Measurements from ENCODE around the gene NLGN1. TPM values are rescaled to one million over a fixed set of nuclear protein-coding genes. Genes with fewer than 3 reads are reported as not detected.

NLGN1 gene
- total RNA-seq, 1 experiment from 2014 or later = not detected

- TF ChIP-seq SP1 (IDR thresholded peaks at IDR 0.05; ENCODE audit: low read depth) (no peak), EGR1 (IDR thresholded peaks at IDR 0.05; ENCODE audit: low read depth) (no peak), SIN3A (IDR thresholded peaks at IDR 0.05; ENCODE audit: low read depth) (no peak), EZH2phosphoT487 (IDR thresholded peaks at IDR 0.05; ENCODE audit: borderline replicate concordance) (no peak), POLR2A (IDR thresholded peaks at IDR 0.05; ENCODE audit: borderline replicate concordance, extremely low read depth, insufficient read depth, insufficient read length) (no peak), MAX (IDR thresholded peaks at IDR 0.05) (no peak)
These were observed 589.4 kb downstream of the NLGN1 start (continued) for GRCh38 chr3:173986861-173987410.

GRCh38 chr3:173988909-173989308, 591.4 kb downstream of the NLGN1 start:
- ChIA-PET CTCF (no interaction called here), RAD21 (ENCODE audit: low non-redundant PET in 1 of 2, low total read pairs in 2 of 2, uncharacterized antibody in 2 of 2, unreplicated experiment in 2 of 2) (no interaction called here), POLR2A (no interaction called here)
- H3K27ac ChIP-seq (ENCODE audit: low read depth, low read length) = no peak overlapping the region
- no peaks in the 10 kb centered on the region for H4K20me1 ChIP-seq (ENCODE audit: insufficient read depth)
- no TSS peak for BruUV-seq (replicated peaks)
- no peaks in the 10 kb centered on the region for H3K36me3 ChIP-seq (ENCODE audit: control insufficient read depth in 1 of 2, insufficient read depth in 2 of 2, low read length in 2 of 2)
- no peak overlapping the region for H2AFZ ChIP-seq (ENCODE audit: low read depth, low read length, poor library complexity, severe bottlenecking)
- H3K9me3 ChIP-seq (ENCODE audit: control insufficient read depth in 1 of 2, insufficient read depth in 1 of 2, low read depth in 1 of 2, low read length in 2 of 2) = no peaks in the 10 kb centered on the region
- no peak for ATAC-seq
- no peaks in the 10 kb centered on the region for H3K4me1 ChIP-seq (ENCODE audit: control insufficient read depth in 1 of 2, insufficient read depth in 2 of 2, low read length in 2 of 2)
- H3K9ac ChIP-seq (ENCODE audit: low read length) = no peak overlapping the region
- H3K9me2 ChIP-seq (ENCODE audit: insufficient read depth) = no peaks in the 10 kb centered on the region
- no peak overlapping the region for H3K4me3 ChIP-seq (replicated peaks in 1 of 2; ENCODE audit: low read depth in 1 of 2, low read length in 2 of 2)
- no peak for TF ChIP-seq ZNF274 (IDR thresholded peaks at IDR 0.05; ENCODE audit: low read depth, low read length)
- no peak for TF ChIP-seq SP1 (IDR thresholded peaks at IDR 0.05; ENCODE audit: low read depth)
- no peak for TF ChIP-seq ELF1 (IDR thresholded peaks at IDR 0.05; ENCODE audit: borderline replicate concordance, low read depth)
- H3K79me2 ChIP-seq (ENCODE audit: insufficient read depth, low read length) = no peaks in the 10 kb centered on the region
- DNase-seq (ENCODE audit: low read depth, low spot score) = no peak
- H3K4me2 ChIP-seq (ENCODE audit: low read length) = no peak overlapping the region
- intact Hi-C loops (cut with micrococcal nuclease) = no loop called here
- H3K27me3 ChIP-seq (ENCODE audit: insufficient read depth, low read length) = no peaks in the 10 kb centered on the region

- H3K36me3 ChIP-seq (ENCODE audit: control insufficient read depth in 1 of 2, insufficient read depth in 2 of 2, low read length in 2 of 2) = no peaks in the 10 kb centered on the region
- intact Hi-C loops (cut with micrococcal nuclease) = loop anchor here (10.0 kb wide), 2 partner anchors 62 to 588 kb away; no protein-coding TSS in a partner anchor
- RAD21 ChIA-PET (ENCODE audit: low non-redundant PET in 1 of 2, low total read pairs in 2 of 2, uncharacterized antibody in 2 of 2, unreplicated experiment in 2 of 2) = no interaction called here
These were observed 594.9 kb downstream of the NLGN1 start for GRCh38 chr3:173992416-173992815.

More at GRCh38 chr3:173992416-173992815, 594.9 kb downstream of the NLGN1 start:
- Histone ChIP-seq H3K9me3 (ENCODE audit: control insufficient read depth in 1 of 2, insufficient read depth in 1 of 2, low read depth in 1 of 2, low read length in 2 of 2) (no peaks in the 10 kb centered on the region), H4K20me1 (ENCODE audit: insufficient read depth) (no peaks in the 10 kb centered on the region), H3K79me2 (ENCODE audit: insufficient read depth, low read length) (no peaks in the 10 kb centered on the region), H3K9me2 (ENCODE audit: insufficient read depth) (no peaks in the 10 kb centered on the region), H3K4me2 (ENCODE audit: low read length) (no peak overlapping the region), H3K27me3 (ENCODE audit: insufficient read depth, low read length) (no peaks in the 10 kb centered on the region), H3K4me1 (ENCODE audit: control insufficient read depth in 1 of 2, insufficient read depth in 2 of 2, low read length in 2 of 2) (no peaks in the 10 kb centered on the region), H3K27ac (ENCODE audit: low read depth, low read length) (no peak overlapping the region), H3K4me3 (replicated peaks in 1 of 2; ENCODE audit: low read depth in 1 of 2, low read length in 2 of 2) (no peak overlapping the region), H2AFZ (ENCODE audit: low read depth, low read length, poor library complexity, severe bottlenecking) (no peak overlapping the region), H3K9ac (ENCODE audit: low read length) (no peak overlapping the region)
- ATAC-seq (no peak), DNase-seq (ENCODE audit: low read depth, low spot score) (no peak)
- ChIA-PET CTCF (no interaction called here), POLR2A (no interaction called here)
- TF ChIP-seq RAD21 (IDR thresholded peaks at IDR 0.05; ENCODE audit: low read depth) = no peak
- TF ChIP-seq ZFX (IDR thresholded peaks at IDR 0.05) = no peak
- TF ChIP-seq POLR2AphosphoS5 (IDR thresholded peaks at IDR 0.05; ENCODE audit: low read depth, low read length) = no peak
- TF ChIP-seq YY1 (IDR thresholded peaks at IDR 0.05; ENCODE audit: extremely low read depth, insufficient replicate concordance, low read depth, low read length) = no peak
- TF ChIP-seq EGR1 (IDR thresholded peaks at IDR 0.05; ENCODE audit: low read depth) = no peak
- BruUV-seq (replicated peaks) = no TSS peak
